ENCODE results near the gene FOXP3. TPM values are rescaled to one million over a fixed set of nuclear protein-coding genes. Genes with fewer than 3 reads are reported as not detected.
"Not testable (repeated sequence)": the region's sequence is repeated elsewhere in the genome, so short reads cannot be mapped to it uniquely, and the experiment has no call there.

Gene FOXP3
- total and polyA plus RNA-seq, 3 donors from 2014 or later, result 1.1 to 2.5 (median 2.2) TPM

- DNase-seq, result peak; percentile 73
- intact Hi-C loops (cut with DNase I; ENCODE audit: low total_unique reads), result no loop called here
- 27 to 40% methylated on average over 15 of the region's 15 CpGs for WGBS, 2 donors
- no peaks in the 10 kb centered on the region for H3K9me3 ChIP-seq
- TF ChIP-seq CTCF (IDR thresholded peaks at IDR 0.05) (no peak), POLR2A (IDR thresholded peaks at IDR 0.05) (no peak)
- peak overlapping the region; percentile 86 to 87 for H3K27ac ChIP-seq
- no peaks in the 10 kb centered on the region for H3K27me3 ChIP-seq
- H3K36me3 ChIP-seq (ENCODE audit: low read depth, missing control alignments), result no peaks in the 10 kb centered on the region
- peaks cover 7% of the 10 kb centered on the region for H3K4me1 ChIP-seq
- no peak overlapping the region for H3K4me3 ChIP-seq
These were observed 44.2 kb upstream of the FOXP3 start for GRCh38 chrX:49308604-49309269.

- peak overlapping the region; percentile 30 to 86 for H3K27ac ChIP-seq
- H3K4me1 ChIP-seq; H3K4me3 ChIP-seq; H3K36me3 ChIP-seq (ENCODE audit: low read depth, missing control alignments); H3K9me3 ChIP-seq; H3K27me3 ChIP-seq; intact Hi-C loops (cut with DNase I; ENCODE audit: low total_unique reads); DNase-seq: not testable (repeated sequence)
- WGBS, 2 donors, result 14 to 45% methylated on average over 2 of the region's 2 CpGs
These were observed 43.3 kb upstream of the FOXP3 start for GRCh38 chrX:49307775-49308174.

GRCh38 chrX:49303346-49303745, 38.8 kb upstream of the FOXP3 start, which contains the start of gene GAGE10:
Gene GAGE10, plus strand, starts transcription at chrX:49303646. Its CDS starts 1,214 bp downstream, at chrX:49304860.
- Histone ChIP-seq H3K27me3 (no peaks in the 10 kb centered on the region), H3K9me3 (no peaks in the 10 kb centered on the region), H3K4me1 (no peaks in the 10 kb centered on the region), H3K36me3 (ENCODE audit: low read depth, missing control alignments) (no peaks in the 10 kb centered on the region), H3K27ac (no peak within 1 kb of the TSS), H3K4me3 (no peak within 1 kb of the TSS)
- 27 to 57% methylated on average over 2 to 7 of the region's 15 CpGs for WGBS, 2 donors
- DNase-seq, result no peak
- TF ChIP-seq POLR2A (IDR thresholded peaks at IDR 0.05) (no peak), CTCF (IDR thresholded peaks at IDR 0.05) (no peak)
- intact Hi-C loops (cut with DNase I; ENCODE audit: low total_unique reads), result no loop called here

GRCh38 chrX:49300703-49301102, 36.2 kb upstream of the FOXP3 start:
- no peaks in the 10 kb centered on the region for H3K9me3 ChIP-seq
- TF ChIP-seq CTCF (IDR thresholded peaks at IDR 0.05) (no peak), POLR2A (IDR thresholded peaks at IDR 0.05) (no peak)
- intact Hi-C loops (cut with DNase I; ENCODE audit: low total_unique reads), result no loop called here
- H3K27me3 ChIP-seq, result no peaks in the 10 kb centered on the region
- DNase-seq, result no peak
- H3K27ac ChIP-seq, result no peak overlapping the region
- H3K4me3 ChIP-seq, result no peak overlapping the region
- 71 to 78% methylated on average over 1 of the region's 1 CpG for WGBS, 2 donors
- H3K4me1 ChIP-seq, result no peaks in the 10 kb centered on the region
- no peaks in the 10 kb centered on the region for H3K36me3 ChIP-seq (ENCODE audit: low read depth, missing control alignments)

- H3K9me3 ChIP-seq; DNase-seq; H3K27ac ChIP-seq; H3K27me3 ChIP-seq; H3K36me3 ChIP-seq (ENCODE audit: low read depth, missing control alignments); H3K4me1 ChIP-seq; intact Hi-C loops (cut with DNase I; ENCODE audit: low total_unique reads); H3K4me3 ChIP-seq: not testable (repeated sequence)
- 93 to 100% methylated on average over 1 to 2 of the region's 5 CpGs for WGBS, 2 donors
These were observed 34.8 kb upstream of the FOXP3 start for GRCh38 chrX:49299293-49299692.
